KMS-11 (cell line): ENCODE results near the gene CYSRT1.

Source experiments
- H2AFZ ChIP-seq: fragments of 200-600 bp; sonication (generic); 2 replicates; pipeline ENCODE4 v1.6.1; 2016; ENCODE audit warnings: antibody characterized with exemption, mixed run types, low read depth
- H3K27ac ChIP-seq: fragments of 200-600 bp; sonication (generic); 2 replicates; pipeline ENCODE4 v1.6.1; 2016; ENCODE audit warnings: mild to moderate bottlenecking, mixed run types
- H3K27me3 ChIP-seq: fragments of 200-600 bp; sonication (generic); 2 replicates; pipeline ENCODE4 v1.6.1; 2017; ENCODE audit warnings: mild to moderate bottlenecking, low read depth, mixed run types, moderate library complexity; ENCODE audit not compliant: insufficient read depth
- H3K36me3 ChIP-seq: fragments of 200-600 bp; sonication (generic); 2 replicates; pipeline ENCODE4 v1.6.1; 2017; ENCODE audit warnings: mild to moderate bottlenecking, mixed run types; ENCODE audit not compliant: insufficient read depth
- H3K4me1 ChIP-seq: fragments of 200-600 bp; sonication (generic); 2 replicates; pipeline ENCODE4 v1.6.1; 2016; ENCODE audit warnings: mild to moderate bottlenecking, low read depth, mixed run types; ENCODE audit not compliant: poor library complexity, severe bottlenecking
- H3K4me2 ChIP-seq: fragments of 200-600 bp; sonication (generic); 2 replicates; pipeline ENCODE4 v1.7.0; 2016; ENCODE audit warnings: mild to moderate bottlenecking, mixed run types
- H3K4me3 ChIP-seq: fragments of 200-600 bp; sonication (generic); IDR thresholded peaks from 2 replicates; pipeline ENCODE4 v1.6.1; 2017; ENCODE audit warnings: low read depth, low read length, mixed read lengths; ENCODE audit not compliant: insufficient read depth
- H3K79me2 ChIP-seq: fragments of 200-600 bp; sonication (generic); 2 replicates; pipeline ENCODE4 v1.6.1; 2016; ENCODE audit warnings: low read depth, mixed run types; ENCODE audit not compliant: insufficient read depth
- H3K9ac ChIP-seq: fragments of 200-600 bp; sonication (generic); 2 replicates; pipeline ENCODE4 v1.6.1; 2016; ENCODE audit warnings: mild to moderate bottlenecking, mixed run types
- H4K20me1 ChIP-seq: fragments of 200-600 bp; sonication (generic); 2 replicates; pipeline ENCODE4 v1.6.1; 2016; ENCODE audit warnings: mild to moderate bottlenecking, mixed run types; ENCODE audit not compliant: insufficient read depth
- TF ChIP-seq, protein P1 (sequence below): fragments of 200-600 bp; sonication (generic); conservative IDR thresholded peaks from 2 replicates; pipeline ENCODE4 v1.6.1; 2017; ENCODE audit warnings: low read depth, mild to moderate bottlenecking, antibody characterized with exemption, low read length, moderate library complexity, mixed read lengths

Gene CYSRT1

GRCh38 chr9:137253717-137254623 is 29.0 kb downstream of the CYSRT1 start:
- Histone ChIP-seq H3K27me3 (no peaks in the 10 kb centered on the region), H3K79me2 (peaks cover 15% of the 10 kb centered on the region), H2AFZ (peak overlapping the region; percentile 99), H3K36me3 (no peaks in the 10 kb centered on the region), H3K4me2 (peak overlapping the region; percentile 82), H3K27ac (no peak overlapping the region), H3K9ac (no peak overlapping the region), H4K20me1 (no peaks in the 10 kb centered on the region), H3K4me1 (peaks cover 17% of the 10 kb centered on the region), H3K4me3 (no peak overlapping the region)
- TF ChIP-seq, protein P1, sequence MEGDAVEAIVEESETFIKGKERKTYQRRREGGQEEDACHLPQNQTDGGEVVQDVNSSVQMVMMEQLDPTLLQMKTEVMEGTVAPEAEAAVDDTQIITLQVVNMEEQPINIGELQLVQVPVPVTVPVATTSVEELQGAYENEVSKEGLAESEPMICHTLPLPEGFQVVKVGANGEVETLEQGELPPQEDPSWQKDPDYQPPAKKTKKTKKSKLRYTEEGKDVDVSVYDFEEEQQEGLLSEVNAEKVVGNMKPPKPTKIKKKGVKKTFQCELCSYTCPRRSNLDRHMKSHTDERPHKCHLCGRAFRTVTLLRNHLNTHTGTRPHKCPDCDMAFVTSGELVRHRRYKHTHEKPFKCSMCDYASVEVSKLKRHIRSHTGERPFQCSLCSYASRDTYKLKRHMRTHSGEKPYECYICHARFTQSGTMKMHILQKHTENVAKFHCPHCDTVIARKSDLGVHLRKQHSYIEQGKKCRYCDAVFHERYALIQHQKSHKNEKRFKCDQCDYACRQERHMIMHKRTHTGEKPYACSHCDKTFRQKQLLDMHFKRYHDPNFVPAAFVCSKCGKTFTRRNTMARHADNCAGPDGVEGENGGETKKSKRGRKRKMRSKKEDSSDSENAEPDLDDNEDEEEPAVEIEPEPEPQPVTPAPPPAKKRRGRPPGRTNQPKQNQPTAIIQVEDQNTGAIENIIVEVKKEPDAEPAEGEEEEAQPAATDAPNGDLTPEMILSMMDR, result no peak

GRCh38 chr9:137254624-137255447 is 29.9 kb downstream of the CYSRT1 start, which contains the start of gene NELFB:
NELFB (plus strand) TSS chr9:137255327.
- TF ChIP-seq, protein P1, result no peak
- H3K4me1 ChIP-seq, result peaks cover 17% of the 10 kb centered on the region
- H2AFZ ChIP-seq, result peak within 1 kb of the TSS; percentile 99
- H3K4me2 ChIP-seq, result peak within 1 kb of the TSS; percentile 82
- peak within 1 kb of the TSS; percentile 65 for H3K27ac ChIP-seq
- no peak within 1 kb of the TSS for H3K4me3 ChIP-seq
- H3K36me3 ChIP-seq, result no peaks in the 10 kb centered on the region
- H3K27me3 ChIP-seq, result no peaks in the 10 kb centered on the region
- no peaks in the 10 kb centered on the region for H4K20me1 ChIP-seq
- peaks cover 15% of the 10 kb centered on the region for H3K79me2 ChIP-seq
- H3K9ac ChIP-seq, result peak within 1 kb of the TSS; percentile 71

DNA sequence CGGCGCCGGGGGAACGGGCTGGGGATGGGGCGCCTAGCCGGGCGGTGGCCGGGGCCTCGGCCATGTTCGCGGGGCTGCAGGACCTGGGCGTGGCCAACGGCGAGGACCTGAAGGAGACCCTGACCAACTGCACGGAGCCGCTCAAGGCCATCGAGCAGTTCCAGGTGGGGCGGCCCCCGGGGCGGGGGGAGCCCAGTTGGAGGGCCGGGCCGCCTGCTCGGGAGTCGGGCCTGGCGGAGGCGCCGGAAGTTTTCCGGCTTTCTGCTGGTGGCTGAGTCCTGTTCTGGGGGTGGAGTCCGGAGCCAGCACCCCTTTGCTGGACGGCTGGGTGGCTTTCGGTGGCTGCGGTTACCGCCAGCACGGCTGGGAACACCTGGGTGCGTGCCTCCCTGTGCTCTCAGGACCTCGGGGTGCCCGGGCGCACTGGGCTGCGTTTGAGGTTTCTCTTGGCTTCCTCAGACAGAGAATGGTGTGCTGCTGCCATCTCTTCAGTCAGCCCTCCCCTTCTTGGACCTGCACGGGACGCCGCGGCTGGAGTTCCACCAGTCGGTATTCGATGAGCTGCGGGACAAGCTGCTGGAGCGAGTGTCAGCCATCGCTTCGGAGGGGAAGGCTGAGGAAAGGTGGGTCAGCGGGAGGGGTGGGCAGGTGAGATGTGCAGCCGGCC is 30.6 kb downstream of the CYSRT1 start:
- peak overlapping the region; percentile 74 for H3K4me2 ChIP-seq
- H3K27me3 ChIP-seq, result no peaks in the 10 kb centered on the region
- peaks cover 17% of the 10 kb centered on the region for H3K4me1 ChIP-seq
- no peak overlapping the region for H3K4me3 ChIP-seq
- TF ChIP-seq, protein P1, result no peak
- H2AFZ ChIP-seq, result peak overlapping the region; percentile 78
- H3K36me3 ChIP-seq, result no peaks in the 10 kb centered on the region
- H3K9ac ChIP-seq, result peak overlapping the region; percentile 71
- no peaks in the 10 kb centered on the region for H4K20me1 ChIP-seq
- H3K27ac ChIP-seq, result peak overlapping the region; percentile 65
- H3K79me2 ChIP-seq, result peaks cover 15% of the 10 kb centered on the region

GRCh38 chr9:137256362-137256761 is 31.4 kb downstream of the CYSRT1 start:
- no peak overlapping the region for H3K27ac ChIP-seq
- TF ChIP-seq, protein P1, result no peak
- no peak overlapping the region for H3K9ac ChIP-seq
- no peaks in the 10 kb centered on the region for H4K20me1 ChIP-seq
- H3K79me2 ChIP-seq, result peaks cover 15% of the 10 kb centered on the region
- no peak overlapping the region for H2AFZ ChIP-seq
- no peak overlapping the region for H3K4me3 ChIP-seq
- peaks cover 17% of the 10 kb centered on the region for H3K4me1 ChIP-seq
- no peaks in the 10 kb centered on the region for H3K36me3 ChIP-seq
- H3K27me3 ChIP-seq, result no peaks in the 10 kb centered on the region
- peak overlapping the region; percentile 74 for H3K4me2 ChIP-seq
